ENCODE results near the gene SNTN.
"Not testable (repeated sequence)": the region's sequence is repeated elsewhere in the genome, so short reads cannot be mapped to it uniquely, and the experiment has no call there.

The SNTN gene

DNA sequence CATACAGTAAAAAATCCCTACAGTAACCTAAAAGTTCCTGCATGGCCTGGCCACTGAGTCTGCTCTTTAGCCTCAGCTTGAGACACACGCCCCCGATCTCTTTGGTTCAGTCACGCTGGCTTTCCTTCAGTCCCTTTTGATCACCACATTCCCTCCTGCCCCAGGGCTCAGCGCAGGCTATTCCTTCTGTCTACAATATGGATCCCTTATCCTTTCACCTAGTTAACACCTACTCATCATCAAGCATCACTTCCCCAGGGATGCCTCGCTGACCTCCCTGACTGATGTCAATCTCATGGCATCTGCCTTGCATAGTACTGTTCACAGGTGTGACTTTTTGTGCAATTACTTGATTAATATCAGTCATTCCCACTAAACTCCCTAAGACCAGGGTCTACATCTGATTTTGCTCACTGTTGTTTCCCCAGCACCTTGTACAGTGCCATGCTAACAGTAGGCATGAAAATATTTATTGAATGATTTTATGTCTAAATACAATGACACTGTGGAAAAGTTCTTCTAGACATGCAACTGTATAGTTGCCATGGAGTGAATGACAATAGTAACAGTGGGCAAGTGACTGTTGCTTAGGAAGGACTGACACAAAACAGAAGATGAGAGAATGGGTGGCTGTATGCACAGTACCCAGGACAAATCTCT, at the start of gene SNTN:
Gene SNTN, plus strand, starts transcription at position 610 of the 660 bp plus-strand sequence. Its CDS starts 13 bp downstream, at position 623.
- no peak for DNase-seq (ENCODE audit: low read depth in 2 of 2)

DNA sequence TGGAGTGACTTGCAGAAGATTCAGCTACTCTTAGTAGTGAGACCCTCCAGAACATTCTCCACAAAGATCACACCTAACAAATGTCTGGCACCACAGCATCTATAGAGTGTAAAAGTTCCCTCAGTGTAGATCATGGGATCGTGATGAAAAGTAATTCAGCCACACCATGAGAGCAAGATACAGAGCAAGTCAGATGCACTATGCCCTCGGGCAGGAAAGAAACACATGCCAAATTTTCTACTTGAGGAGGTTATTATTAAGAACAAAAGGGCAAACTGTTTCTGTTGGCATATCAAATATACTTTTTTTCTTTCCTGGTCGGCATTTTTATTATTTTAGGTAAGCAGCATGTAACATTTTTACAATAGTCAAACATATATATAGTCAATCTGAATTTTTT, 44.8 kb upstream of the SNTN start:
- no peak for DNase-seq (ENCODE audit: low read depth in 2 of 2)

DNA sequence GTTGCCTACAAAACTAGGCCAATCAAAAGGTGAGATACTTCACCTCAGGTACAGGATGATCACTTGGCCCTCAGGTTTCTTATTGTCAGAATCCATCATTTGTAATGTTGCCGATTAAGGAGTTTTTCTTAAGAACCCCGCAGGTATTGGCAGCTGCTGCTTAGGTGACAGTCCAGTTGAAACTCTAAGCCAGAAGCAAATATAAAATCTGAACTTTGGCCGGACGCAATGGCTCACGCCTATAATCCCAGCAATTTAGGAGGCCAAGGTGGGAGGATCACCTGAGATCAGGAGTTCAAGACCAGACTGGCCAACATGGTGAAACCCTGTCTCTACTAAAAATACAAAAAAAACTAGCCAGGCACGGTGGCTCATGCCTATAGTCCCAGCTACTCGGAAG, 43.1 kb upstream of the SNTN start:
- no peak for DNase-seq (ENCODE audit: low read depth in 2 of 2)

DNA sequence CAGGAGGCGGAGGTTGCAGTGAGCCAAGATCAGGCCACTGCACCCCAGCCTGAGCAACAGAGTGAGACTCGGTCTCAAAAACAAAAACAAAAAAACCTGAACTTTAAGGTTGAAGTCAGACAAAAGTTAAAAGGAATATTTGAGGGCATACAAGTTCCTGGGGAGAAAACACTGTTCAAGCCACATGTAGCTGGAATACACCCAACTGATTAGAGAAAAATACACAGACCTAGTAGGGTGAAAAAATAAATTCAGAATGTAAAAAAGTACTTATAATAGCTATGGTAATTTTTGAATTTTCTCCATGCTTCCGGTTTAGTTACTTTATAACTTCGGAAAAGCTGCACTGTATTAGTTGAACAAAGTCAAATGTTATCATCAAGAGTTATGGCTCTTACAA, 42.6 kb upstream of the SNTN start:
- DNase-seq (ENCODE audit: low read depth in 2 of 2), result no peak

DNA sequence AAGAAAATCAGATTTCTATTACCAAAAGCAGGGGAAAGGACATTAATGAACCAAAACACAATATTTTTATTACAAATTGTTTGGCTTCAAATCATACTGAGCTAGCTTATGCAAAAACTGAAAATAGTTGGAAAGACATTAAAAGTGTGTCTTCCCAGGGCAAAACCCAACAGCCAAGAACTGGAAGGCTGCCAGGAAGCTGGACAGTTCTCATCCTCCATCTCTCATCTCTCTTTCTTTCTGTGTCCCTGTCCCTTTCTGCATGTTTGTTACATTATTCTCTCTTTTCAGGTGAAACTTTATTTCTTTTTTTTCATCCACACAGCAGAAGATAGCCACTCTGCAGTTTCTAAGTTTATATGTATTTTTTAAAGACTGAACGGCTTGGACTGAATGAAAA, 41.1 kb upstream of the SNTN start:
- DNase-seq (ENCODE audit: low read depth in 2 of 2), result no peak

DNA sequence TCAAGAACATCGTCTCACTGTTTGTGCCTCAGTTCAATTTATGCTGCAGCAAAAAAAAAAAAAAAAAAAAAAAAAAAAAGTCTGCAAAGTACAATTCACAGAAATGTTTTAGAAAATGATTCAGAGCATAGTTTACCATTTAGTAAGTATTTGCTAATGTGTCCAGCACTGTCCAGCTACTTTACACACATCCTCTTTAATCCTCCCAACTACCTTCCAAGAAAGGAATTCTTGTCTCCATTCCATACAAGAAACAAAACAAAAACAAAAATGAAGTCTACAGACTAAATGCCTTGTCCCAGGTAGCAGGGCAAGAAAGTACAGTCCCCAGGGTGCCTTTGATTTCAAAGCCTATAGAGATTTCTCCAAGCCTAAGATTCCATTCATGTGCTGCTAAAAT, 38.9 kb upstream of the SNTN start:
- DNase-seq (ENCODE audit: low read depth in 2 of 2), result no peak

DNA sequence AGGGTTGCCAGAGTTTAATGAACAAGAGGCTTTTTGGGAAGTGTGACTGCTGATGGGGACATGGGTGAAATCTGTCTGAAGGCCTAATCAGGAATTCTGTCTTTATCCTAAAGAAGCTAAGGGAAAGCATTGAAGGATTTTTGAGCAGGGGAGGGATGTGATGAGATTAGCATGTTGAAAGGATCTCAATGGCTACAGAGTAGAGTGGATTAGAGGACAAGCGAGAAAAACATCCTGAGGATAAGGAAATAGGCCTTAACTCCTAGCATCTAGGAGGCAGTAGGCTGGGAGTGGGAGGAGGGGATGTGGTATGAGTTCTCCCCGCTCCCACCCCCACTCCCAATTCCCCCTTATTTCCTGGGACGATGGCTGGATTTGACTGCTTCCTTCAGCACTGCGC, 35.1 kb upstream of the SNTN start:
- no peak for DNase-seq (ENCODE audit: low read depth in 2 of 2)

DNA sequence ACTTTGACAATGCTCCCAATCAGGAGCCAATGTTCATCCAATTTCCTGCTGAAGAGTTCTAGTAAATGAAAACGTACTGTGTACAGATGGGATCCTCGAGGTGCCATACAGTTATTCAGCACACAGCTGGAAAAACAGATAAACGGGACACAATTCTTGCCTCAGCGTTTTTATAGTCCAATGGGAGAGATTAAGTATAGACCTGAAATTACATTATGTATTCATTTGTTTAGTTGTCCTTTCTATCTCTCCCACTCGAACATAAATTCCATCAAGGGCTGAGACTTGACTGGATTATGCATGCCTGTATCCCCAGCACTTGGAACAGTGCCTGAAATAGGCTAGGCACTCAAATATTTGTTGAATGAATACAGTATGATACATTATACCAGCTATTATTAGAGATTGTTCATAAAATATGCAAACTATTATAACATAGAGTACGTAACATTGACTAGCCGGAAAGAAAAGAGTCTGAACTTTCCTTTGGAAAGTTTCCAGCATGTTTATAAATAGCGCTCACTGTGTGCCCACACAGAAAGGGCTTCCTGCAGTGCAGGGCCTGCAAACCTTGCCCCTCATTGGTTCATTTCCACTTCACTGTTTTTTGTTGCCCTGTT, 27.4 kb upstream of the SNTN start:
- no peak for DNase-seq (ENCODE audit: low read depth in 2 of 2)

DNA sequence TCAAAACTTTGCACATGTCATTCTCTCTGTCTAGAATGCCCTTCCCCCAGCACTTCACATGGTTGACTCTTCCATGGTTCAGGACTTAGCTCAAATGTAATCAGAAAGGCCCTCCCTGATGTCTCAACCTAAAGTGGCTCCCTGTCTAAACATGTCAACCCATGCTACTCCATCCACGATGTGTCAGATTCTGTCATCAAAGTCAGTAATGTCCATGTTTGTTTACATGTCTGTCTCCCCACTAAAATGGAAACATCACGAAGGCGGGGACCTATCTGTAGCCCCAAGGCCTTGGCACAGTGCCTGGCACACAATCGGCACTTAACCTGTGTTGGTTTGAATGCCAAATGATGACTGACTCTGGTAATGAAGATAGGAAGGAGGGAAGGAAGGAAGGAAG, 20.8 kb upstream of the SNTN start:
- no peak for DNase-seq (ENCODE audit: low read depth in 2 of 2)

DNA sequence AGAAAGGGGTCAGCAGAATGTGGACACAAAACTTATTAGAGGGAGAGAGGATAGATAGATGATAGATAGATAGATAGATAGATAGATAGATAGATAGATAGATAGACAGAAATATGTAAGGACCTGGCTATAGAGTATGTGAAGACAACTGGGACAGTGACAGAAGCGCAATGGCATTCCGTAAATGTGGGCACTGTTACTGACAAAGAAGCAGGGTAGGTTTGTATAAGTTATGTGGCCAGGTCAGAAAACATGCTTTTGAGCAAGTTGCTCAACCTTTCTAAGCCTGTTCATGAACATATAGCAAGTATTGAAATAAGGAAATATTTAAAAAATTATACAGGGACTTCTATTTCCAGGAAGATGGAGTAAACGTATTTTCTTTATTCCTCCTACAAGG, 17.3 kb upstream of the SNTN start:
- DNase-seq (ENCODE audit: low read depth in 2 of 2), result no peak

DNA sequence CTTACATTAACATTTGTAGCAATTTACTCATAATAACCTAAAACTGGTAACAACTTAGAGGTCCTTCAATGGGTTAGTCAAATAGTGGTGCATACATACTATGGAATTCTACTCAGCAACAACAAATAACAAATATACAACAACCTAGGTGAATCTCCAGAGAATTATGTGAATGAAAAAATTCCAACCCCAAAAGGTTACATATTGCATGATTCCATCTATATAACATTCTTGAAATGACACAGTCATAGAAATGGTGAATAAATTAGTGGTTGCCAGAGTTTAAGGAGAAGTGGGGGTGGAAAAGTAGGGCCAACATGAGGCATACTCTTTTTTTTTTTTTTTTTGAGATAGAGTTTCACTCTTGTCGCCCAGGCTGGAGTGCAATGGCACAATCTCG, 12.7 kb upstream of the SNTN start:
- no peak for DNase-seq (ENCODE audit: low read depth in 2 of 2)

DNA sequence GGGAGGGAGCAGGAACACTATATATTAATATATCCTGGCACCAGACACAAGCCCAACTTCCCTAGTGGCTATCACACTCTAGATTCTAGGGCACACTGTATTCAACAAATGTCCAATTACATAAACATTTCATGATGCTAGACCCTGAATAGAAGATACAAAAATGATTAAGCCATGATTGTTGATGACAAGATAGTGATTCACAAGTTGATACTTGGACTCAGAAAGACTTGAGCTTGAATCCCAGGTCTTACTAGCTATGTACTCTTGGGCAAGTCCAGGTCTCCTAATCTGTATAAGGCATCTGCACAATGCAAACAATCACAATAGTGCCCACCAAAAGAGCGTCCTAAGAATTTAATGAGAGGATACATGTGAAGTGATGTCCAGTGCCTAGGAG, 10.0 kb upstream of the SNTN start:
- no peak for DNase-seq (ENCODE audit: low read depth in 2 of 2)

DNA sequence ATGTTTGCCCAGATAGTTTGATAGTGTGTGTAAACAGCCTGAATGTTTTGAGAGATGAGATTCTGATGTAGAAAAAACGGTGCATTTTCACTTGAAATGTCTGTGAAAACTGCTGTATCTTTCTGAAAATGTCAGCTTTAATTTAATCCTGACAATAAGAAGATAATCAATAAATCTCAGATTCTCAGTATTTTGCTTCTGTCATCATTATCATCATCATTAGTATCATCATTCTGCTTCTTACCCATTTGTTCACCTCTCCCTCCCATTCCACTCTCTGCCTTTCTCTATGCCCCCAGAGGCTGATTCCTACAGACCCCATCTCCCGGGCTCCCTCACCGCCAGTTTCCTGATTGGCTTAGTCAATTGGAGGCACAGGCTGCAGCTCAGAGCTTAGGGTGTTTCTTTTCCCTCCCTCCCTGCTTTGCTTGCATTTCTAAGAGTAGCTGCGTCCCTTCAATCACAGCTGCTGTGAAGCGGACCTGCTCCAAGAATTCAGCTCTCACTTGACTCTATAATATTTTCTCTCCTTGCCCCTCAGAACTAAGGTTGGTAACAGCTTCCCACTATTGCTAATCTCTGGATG, 8.2 kb upstream of the SNTN start:
- DNase-seq (ENCODE audit: low read depth in 2 of 2), result no peak

DNA sequence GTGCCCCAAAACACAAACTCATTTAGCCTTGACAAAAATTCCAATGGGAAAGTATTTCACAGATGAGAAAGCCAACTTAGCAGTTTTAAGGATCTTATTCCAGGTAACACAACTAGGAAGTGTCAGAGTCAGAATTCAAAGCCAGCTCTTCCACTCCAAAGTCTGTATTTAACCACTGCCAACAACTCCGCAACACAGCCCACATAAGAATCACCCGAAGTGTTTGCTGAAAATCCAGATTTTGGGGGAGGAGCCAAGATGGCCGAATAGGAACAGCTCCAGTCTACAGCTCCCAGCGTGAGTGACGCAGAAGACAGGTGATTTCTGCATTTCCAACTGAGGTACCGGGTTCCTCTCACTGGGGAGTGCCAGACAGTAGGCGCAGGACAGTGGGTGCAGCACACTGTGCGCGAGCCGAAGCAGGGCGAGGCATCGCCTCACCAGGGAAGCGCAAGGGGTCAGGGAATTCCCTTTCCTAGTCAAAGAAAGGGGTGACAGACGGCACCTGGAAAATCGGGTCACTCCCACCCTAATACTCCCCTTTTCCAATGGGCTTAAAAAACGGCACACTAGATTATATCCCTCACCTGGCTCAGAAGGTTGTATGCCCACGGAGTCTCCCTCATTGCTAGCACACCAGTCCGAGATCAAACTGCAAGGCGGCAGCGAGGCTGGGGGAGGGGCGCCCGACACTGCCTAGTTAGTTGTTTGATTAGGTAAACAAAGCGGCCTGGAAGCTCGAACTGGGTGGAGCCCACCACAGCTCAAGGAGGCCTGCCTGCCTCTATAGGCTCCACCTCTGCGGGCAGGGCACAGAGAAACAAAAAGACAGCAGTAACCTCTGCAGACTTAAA, 7.3 kb upstream of the SNTN start:
- DNase-seq (ENCODE audit: low read depth in 2 of 2), result not testable (repeated sequence)

DNA sequence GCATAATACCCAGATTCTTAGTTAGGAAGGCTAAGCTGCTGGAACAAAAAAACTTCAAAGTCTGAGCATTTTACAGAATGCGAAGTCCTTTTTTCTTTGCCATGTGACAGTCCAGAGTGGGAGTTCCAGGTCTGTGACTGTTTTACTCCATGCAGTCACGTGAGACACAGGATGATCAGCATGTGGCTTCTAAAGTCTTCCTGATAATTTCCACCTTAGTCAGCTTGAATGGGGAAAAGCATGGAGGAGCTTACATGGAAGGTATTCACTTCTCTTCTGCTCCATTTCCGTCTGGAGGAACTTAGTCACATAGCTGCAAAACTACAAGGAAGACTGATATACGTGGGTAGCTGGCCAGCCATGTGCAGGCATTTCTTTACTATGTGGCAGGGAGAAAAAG, 1.7 kb downstream of the SNTN start:
- DNase-seq (ENCODE audit: low read depth in 2 of 2), result no peak

DNA sequence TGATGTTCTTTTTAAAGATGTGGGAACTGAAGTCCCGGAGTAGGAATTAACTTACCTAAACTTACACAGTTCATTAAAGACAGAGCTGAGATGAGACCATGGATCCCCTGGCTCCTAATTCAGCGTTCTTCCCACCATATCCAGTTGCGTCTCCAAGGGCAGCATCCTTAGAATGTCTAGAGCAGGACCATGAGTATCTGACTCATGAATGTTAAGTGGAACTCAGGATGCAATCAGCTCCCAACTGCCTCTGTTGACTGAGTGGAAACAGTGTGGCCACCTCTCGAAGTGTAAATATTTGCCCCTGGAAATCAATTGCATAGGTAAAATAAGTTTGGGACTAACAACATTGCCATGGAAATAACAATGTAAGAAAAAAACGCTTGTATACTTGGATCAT, 2.5 kb downstream of the SNTN start:
- no peak for DNase-seq (ENCODE audit: low read depth in 2 of 2)

DNA sequence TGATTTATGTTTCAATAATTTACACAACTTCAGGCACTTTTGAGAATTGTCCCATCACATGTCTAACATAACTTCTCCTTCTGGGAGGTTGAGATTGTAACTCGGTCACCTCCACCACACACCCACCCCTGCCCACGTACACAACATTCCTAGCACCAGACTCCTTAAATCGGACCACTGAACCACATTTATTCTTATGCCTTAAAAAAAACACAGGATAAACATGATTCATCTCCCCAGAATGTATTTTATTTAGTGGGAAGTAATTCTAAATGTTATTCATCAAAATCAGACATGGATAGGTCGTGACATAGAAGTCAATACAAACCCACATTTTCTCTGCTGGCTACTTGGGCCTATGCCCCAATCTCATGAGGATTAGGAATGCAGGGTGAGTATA, 3.0 kb downstream of the SNTN start:
- no peak for DNase-seq (ENCODE audit: low read depth in 2 of 2)

DNA sequence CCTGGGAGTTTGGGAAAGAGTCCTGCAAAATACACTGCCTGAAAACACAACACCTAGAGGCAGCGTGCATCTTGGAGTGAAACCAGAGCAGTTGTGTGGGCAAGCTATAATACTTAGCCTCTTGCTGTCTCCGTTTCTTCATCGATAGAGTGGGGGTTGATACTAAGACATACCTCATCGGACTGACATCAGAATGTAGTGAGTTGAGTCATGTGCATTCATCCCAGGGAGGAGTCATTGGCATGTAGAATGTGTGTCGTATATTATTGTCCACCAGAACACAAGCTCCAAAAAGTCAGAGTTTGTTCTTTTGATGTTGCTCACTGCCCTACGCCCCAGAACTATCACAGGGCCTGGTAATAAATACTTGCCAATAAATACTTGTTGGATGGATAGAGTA, 4.3 kb downstream of the SNTN start:
- DNase-seq (ENCODE audit: low read depth in 2 of 2), result no peak

DNA sequence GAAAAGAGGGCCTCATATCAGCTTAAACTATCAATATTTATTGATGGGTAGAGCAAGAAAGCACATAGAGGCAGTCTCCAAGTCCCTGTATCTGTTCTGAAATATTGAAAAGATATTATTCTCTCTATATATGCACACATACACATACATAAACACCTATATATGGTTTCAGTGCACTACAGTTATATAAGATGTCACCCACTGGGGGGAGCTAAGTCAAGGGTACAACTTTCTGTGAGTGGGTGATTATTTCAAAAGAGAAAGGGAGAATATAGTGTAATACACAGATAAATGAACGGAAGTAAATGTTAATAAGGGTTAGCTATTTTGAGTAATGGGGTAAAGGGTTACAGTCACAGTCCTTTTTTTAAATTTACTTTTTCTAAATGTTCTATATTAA, 8.8 kb downstream of the SNTN start:
- no peak for DNase-seq (ENCODE audit: low read depth in 2 of 2)

DNA sequence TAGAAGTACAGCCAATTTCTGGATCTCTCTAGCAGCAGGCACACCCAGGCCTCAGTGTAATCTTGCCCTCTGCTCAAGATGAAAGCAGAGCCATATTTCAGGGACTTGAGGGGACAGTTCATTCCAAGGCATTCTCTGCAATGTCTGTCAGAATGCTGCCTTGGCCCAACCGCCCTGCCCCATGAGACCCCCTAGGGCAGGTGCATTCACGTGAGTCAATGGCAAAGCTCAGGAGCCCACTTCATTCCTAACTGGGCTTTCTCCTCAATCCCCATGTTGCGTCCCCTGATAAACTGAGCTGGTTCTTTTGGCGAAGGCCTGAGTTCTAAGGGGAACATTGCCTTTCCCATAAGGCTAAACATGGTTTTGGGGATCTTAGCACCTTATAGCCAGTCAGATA, 9.5 kb downstream of the SNTN start:
- DNase-seq (ENCODE audit: low read depth in 2 of 2), result no peak

DNA sequence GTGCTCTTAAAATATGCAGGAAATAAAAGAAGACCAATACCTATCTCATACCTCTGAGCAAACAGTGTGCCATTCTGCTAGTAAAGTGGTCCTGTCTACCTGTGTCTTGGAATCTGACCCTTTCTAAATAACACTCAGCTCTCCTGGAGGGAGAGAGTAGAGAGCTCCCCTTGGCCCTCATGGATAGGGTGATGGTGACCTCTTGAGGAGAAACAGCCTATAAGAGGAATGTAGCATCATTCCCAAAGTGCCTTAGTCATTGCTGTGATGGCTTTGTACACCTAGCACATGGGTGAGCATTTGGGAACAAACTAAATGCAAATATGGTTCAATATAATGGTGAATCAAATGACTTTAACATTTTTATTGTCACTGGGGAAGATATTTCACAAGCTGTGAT, 10.0 kb downstream of the SNTN start:
- DNase-seq (ENCODE audit: low read depth in 2 of 2), result no peak

DNA sequence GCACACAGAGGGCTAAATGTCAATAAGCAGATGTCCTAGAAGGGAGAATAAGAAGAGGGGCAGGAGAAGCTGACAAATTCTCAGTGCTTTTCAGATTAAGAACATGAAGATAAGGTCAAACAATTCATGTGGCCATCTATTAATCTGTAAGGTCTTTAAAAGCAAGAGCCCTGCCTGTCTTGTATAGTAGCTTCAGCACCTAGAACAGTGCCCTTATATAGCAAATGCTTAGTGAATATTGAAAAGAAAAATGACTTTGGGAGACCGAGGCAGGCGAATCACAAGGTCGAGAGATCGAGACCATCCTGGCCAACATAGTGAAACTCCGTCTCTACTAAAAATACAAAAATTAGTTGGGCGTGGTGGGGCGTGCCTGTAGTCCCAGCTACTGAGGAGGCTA, 18.1 kb downstream of the SNTN start:
- DNase-seq (ENCODE audit: low read depth in 2 of 2), result no peak

DNA sequence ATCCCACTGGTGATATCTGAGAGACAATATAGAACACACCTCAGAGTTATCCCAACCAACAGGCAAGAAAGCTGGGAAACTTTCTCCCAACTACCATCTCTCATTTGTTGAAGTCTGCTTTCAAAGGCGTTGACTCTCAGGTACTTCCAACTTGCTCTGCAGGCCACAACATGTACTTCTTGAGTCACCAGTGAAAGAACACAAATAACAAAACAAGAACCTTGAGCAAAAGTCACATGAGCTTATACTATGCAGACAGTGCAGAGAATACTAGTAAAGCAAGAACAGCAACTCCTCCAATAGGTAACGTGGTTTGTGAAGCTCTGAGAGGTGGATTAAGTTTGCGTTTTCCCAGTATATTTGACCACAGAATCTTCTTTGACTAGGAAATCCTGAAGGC, 20.6 kb downstream of the SNTN start:
- no peak for DNase-seq (ENCODE audit: low read depth in 2 of 2)
